NT2/D1 (cell line): ENCODE measurements around the gene MAP3K5.

Experiments
- DNase-seq: peaks from one replicate; pipeline ENCODE4 v3.0.0-alpha.2; 2011; ENCODE audit warnings: low read depth, low spot score
- H3K27me3 ChIP-seq: 2 replicates; pipeline ENCODE4 v1.6.0; 2011; ENCODE audit warnings: mild to moderate bottlenecking; ENCODE audit not compliant: insufficient read length, insufficient read depth
- H3K36me3 ChIP-seq: 2 replicates; pipeline ENCODE4 v1.6.1; 2011; ENCODE audit warnings: mild to moderate bottlenecking, low read length, mixed read lengths; ENCODE audit not compliant: insufficient read depth, insufficient read length
- H3K4me1 ChIP-seq: 2 replicates; pipeline ENCODE4 v1.5.1; 2011; ENCODE audit not compliant: insufficient read depth, insufficient read length
- H3K4me3 ChIP-seq: 2 replicates; pipeline ENCODE4 v1.5.1; 2011; ENCODE audit warnings: low read depth; ENCODE audit not compliant: insufficient read length
- H3K9ac ChIP-seq: 2 replicates; pipeline ENCODE4 v1.6.0; 2011; ENCODE audit warnings: low read depth; ENCODE audit not compliant: insufficient read length
- H3K9me3 ChIP-seq: 2 replicates; pipeline ENCODE4 v1.5.1; 2011; ENCODE audit warnings: mild to moderate bottlenecking, low read length; ENCODE audit not compliant: insufficient read depth
- SUZ12 ChIP-seq: IDR thresholded peaks from 2 replicates; pipeline ENCODE4 v1.6.1; 2011; ENCODE audit not compliant: insufficient read length, insufficient read depth; ENCODE audit errors: extremely low read depth
- YY1 ChIP-seq: IDR thresholded peaks from 2 replicates; pipeline ENCODE4 v1.6.1; 2011; ENCODE audit not compliant: insufficient read length, insufficient read depth
- ZNF274 ChIP-seq: IDR thresholded peaks from 2 replicates; pipeline ENCODE4 v1.6.1; 2011; ENCODE audit warnings: mild to moderate bottlenecking, low read depth, low read length

Gene MAP3K5

DNA sequence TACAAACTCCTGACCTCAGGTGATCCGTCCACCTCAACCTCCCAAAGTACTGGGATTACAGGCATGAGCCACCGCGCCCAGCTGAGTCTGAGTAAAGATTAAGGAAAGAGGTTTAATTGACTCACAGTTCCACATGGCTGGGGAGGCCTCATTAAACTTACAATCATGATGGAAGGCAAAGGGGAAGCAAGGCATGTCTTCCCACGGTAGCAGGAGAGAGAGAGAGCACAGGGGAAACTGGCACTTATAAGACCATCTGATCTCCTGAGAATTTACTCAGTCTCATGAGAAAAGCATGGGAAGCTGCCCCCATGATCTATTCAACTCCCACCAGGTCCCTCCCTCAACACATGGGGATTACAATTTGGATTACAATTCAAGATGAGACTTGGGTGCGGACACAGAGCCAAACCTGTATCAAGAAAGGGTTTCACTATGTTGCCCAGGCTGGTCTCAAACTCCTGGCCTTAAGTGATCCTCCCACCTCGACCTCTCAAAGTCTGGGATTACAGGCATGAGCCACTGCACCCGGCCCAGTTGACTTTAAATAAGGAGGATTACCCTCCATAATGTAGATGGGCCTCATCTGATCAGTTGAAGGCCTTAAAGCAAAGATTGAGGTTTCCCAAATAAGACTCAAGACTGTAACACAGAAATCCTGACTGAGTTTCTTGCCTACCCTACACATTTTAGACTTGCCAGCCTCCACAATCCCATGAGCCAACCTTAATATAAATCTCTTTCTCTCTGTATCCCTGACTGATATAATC is 17.0 kb upstream of the MAP3K5 start:
- Histone ChIP-seq H3K27me3 (no peaks in the 10 kb centered on the region), H3K9ac (no peak overlapping the region), H3K4me3 (no peak overlapping the region), H3K36me3 (no peaks in the 10 kb centered on the region), H3K4me1 (no peaks in the 10 kb centered on the region), H3K9me3 (no peaks in the 10 kb centered on the region)
- no peak for TF ChIP-seq SUZ12
- DNase-seq = no peak

DNA sequence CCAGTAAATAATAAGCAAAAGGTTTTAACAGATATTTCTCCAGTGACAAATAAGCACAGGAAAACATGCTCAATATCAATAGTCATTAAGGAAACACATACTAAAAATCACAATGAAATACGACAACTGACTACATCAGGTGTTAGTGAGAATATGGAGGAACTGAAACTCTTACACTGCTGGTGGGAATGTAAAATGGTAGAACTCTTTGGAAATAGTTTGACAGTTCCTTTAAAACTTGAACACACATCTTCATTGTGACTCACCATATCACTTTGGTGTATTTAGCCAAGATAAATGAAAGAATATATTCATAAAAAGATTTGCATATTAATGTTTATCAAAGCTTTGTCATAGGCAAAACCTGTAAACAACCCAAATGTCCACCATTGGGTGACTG is 11.3 kb upstream of the MAP3K5 start:
- DNase-seq = no peak
- Histone ChIP-seq H3K27me3 (no peaks in the 10 kb centered on the region), H3K36me3 (no peaks in the 10 kb centered on the region), H3K9ac (no peak overlapping the region), H3K9me3 (no peaks in the 10 kb centered on the region), H3K4me3 (no peak overlapping the region), H3K4me1 (no peaks in the 10 kb centered on the region)
- TF ChIP-seq ZNF274 (no peak), SUZ12 (no peak), YY1 (no peak)

GRCh38 chr6:136801581-136801980 is 9.3 kb upstream of the MAP3K5 start:
- Histone ChIP-seq H3K27me3 (no peaks in the 10 kb centered on the region), H3K4me3 (no peak overlapping the region), H3K4me1 (no peaks in the 10 kb centered on the region), H3K9me3 (0 out of 2 replicates have a peak, but pooled peaks cover 5% of the 10 kb centered on the region), H3K9ac (no peak overlapping the region), H3K36me3 (no peaks in the 10 kb centered on the region)
- DNase-seq = no peak
- no peak for TF ChIP-seq YY1
- no peak for TF ChIP-seq ZNF274
- no peak for TF ChIP-seq SUZ12

DNA sequence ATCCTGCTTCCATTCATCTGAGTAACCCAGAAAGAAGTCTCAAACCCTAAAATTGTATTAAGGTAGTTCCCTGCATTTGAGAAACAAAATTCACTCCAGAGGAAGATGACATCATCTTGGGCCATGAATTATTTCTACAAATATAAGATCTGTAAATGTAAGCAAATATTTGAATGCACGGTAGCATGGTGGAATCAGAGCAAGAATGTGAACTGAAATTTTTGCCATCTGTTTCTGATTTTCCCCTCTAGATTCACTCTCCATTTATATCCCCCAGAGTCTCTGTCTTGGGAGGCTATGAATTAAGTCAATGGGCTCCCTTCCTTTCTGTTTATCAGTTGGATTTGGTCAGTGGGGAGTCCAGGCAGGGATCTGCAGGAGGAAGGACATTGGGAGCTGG is 5.8 kb upstream of the MAP3K5 start:
- Histone ChIP-seq H3K4me1 (no peaks in the 10 kb centered on the region), H3K9ac (no peak overlapping the region), H3K4me3 (no peak overlapping the region), H3K27me3 (peaks cover 6% of the 10 kb centered on the region), H3K9me3 (0 out of 2 replicates have a peak, but pooled peaks cover 5% of the 10 kb centered on the region), H3K36me3 (no peaks in the 10 kb centered on the region)
- no peak for DNase-seq
- TF ChIP-seq ZNF274 (no peak), YY1 (no peak), SUZ12 (no peak)

DNA sequence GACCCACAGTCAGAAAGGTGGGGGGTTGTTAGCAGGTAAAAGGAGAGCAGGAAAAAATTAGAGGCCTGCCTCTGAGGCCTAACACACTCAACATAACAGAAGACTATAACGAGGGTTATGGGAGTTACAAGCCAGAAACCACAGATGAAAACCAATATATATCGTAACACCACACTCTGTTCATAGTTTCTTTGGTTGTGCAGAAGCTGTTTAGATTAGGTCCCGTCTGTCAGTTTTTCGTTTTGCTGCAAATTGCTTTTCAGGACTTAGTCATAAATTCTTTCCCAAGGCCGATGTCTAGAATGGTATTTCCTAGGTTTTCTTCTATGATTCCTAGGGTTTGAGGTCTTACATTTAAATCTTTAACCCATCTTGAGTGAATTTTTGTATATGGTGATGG is 3.7 kb upstream of the MAP3K5 start:
- Histone ChIP-seq H3K9ac (no peak overlapping the region), H3K36me3 (no peaks in the 10 kb centered on the region), H3K27me3 (peaks cover 16% of the 10 kb centered on the region), H3K4me3 (no peak overlapping the region), H3K9me3 (peaks cover 12% of the 10 kb centered on the region; the same call in 1 of the 2 replicates), H3K4me1 (no peaks in the 10 kb centered on the region)
- no peak for DNase-seq
- TF ChIP-seq SUZ12 = no peak
- TF ChIP-seq YY1 = no peak
- no peak for TF ChIP-seq ZNF274

DNA sequence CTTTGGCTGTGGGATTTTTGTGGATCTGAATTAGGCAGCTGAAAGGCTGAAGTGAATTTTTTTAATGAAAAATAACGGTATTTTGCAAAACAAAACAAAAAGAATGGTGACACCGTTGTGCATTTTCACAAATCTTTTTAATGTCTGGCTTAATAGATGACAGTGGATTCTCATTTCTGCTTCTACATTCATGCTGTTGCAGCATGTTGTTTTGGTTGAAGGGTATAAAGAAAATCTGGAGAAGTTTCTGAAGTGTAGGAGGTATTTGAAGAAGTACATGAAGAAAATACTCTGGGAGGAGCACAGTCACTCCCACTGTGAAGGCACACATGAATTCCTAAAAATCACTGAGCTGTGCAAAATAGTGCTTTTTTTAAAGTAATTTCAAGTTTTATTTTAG is 3.1 kb upstream of the MAP3K5 start:
- Histone ChIP-seq H3K4me1 (no peaks in the 10 kb centered on the region), H3K36me3 (no peaks in the 10 kb centered on the region), H3K9ac (no peak overlapping the region), H3K9me3 (peaks cover 15% of the 10 kb centered on the region; the same call in 1 of the 2 replicates), H3K27me3 (peaks cover 17% of the 10 kb centered on the region), H3K4me3 (no peak overlapping the region)
- no peak for TF ChIP-seq YY1
- TF ChIP-seq SUZ12 = no peak
- no peak for TF ChIP-seq ZNF274
- DNase-seq = no peak

- TF ChIP-seq SUZ12 (no peak), YY1 (no peak), ZNF274 (no peak)
- Histone ChIP-seq H3K9me3 (peaks cover 13% of the 10 kb centered on the region; the same call in 1 of the 2 replicates), H3K36me3 (no peaks in the 10 kb centered on the region), H3K4me1 (no peaks in the 10 kb centered on the region), H3K9ac (peak overlapping the region; percentile 86), H3K27me3 (peaks cover 17% of the 10 kb centered on the region), H3K4me3 (peak overlapping the region; percentile 81)
- DNase-seq = no peak
Observed at GRCh38 chr6:136793363-136793762, 1.1 kb upstream of the MAP3K5 start.
